NCI-H1694 treated with DMSO at 0.1 percent for 48 hours (cell line): ENCODE results near the gene KCNMB2.

Experiments
- DNase-seq: peaks from one replicate; lab custom pipeline; 2025; lab: John Stamatoyannopoulos, UW

The KCNMB2 gene

GRCh38 chr3:178870085-178870484 is 333.8 kb downstream of the KCNMB2 start:
- no peak for DNase-seq

DNA sequence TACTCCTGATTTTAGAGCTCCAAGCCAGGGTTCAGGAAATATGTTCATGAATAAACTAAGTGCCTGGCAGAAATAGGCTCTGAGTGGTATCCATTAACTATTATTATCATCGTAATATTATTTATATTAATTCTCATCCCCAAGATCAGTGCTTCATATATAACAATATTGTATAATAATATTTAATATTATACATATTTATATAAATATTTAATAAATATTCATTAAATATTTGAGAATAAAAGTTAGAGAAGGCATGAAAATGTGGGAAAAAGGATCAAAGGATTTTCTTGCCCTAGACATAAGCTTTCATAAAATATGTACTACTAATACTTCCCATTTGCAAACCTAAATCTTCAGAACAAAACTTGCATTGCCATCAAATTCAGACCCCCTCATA is 338.9 kb downstream of the KCNMB2 start:
- no peak for DNase-seq

GRCh38 chr3:178875836-178876235 is 339.6 kb downstream of the KCNMB2 start:
- DNase-seq, result no peak

GRCh38 chr3:178880274-178880673 is 344.0 kb downstream of the KCNMB2 start:
- DNase-seq, result no peak
